T follicular helper cell (primary cell): ENCODE data around the gene MRTFA.
A peak's percentile ranks its signal among the peaks of the same experiment; 100 is the strongest.
"Not testable (repeated sequence)": the region's sequence is repeated elsewhere in the genome, so short reads cannot be mapped to it uniquely, and the experiment has no call there.

ENCODE experiments used
- DNase-seq: peaks from one replicate; pipeline ENCODE4 v3.0.0-alpha.2; 2020; ENCODE audit warnings: low read depth

The MRTFA gene

GRCh38 chr22:40659166-40659565, 22.6 kb upstream of the MRTFA start:
- no peak for DNase-seq

- DNase-seq: not testable (repeated sequence)
Measured at GRCh38 chr22:40656651-40657050, 20.1 kb upstream of the MRTFA start.

GRCh38 chr22:40655941-40656340, 19.4 kb upstream of the MRTFA start:
- DNase-seq: not testable (repeated sequence)

- no peak for DNase-seq
Measured at GRCh38 chr22:40654522-40655167, 18.1 kb upstream of the MRTFA start.

- DNase-seq: no peak
Measured at GRCh38 chr22:40653361-40653760, 16.8 kb upstream of the MRTFA start.

- DNase-seq: peak; percentile 59
Measured at GRCh38 chr22:40651563-40652501, 15.3 kb upstream of the MRTFA start.

GRCh38 chr22:40651057-40651456, 14.5 kb upstream of the MRTFA start:
- no peak for DNase-seq

GRCh38 chr22:40648386-40648785, 11.9 kb upstream of the MRTFA start:
- no peak for DNase-seq

- DNase-seq: no peak
Measured at GRCh38 chr22:40645579-40646197, 9.2 kb upstream of the MRTFA start.

- DNase-seq: no peak
Measured at GRCh38 chr22:40642316-40642715, 5.8 kb upstream of the MRTFA start.

- DNase-seq: no peak
Measured at GRCh38 chr22:40641269-40641668, 4.8 kb upstream of the MRTFA start.

- DNase-seq: no peak
Measured at GRCh38 chr22:40638261-40638660, 1.7 kb upstream of the MRTFA start.

GRCh38 chr22:40637183-40638150, 948 bp upstream of the MRTFA start:
- peak; percentile 23 for DNase-seq

GRCh38 chr22:40635940-40636379, 559 bp downstream of the MRTFA start:
- DNase-seq: peak; percentile 6

- no peak for DNase-seq
Measured at GRCh38 chr22:40635043-40635939, 1.2 kb downstream of the MRTFA start.

- DNase-seq: no peak
Measured at GRCh38 chr22:40634119-40634903, 2.2 kb downstream of the MRTFA start.

GRCh38 chr22:40633036-40633435, 3.5 kb downstream of the MRTFA start:
- DNase-seq: no peak

GRCh38 chr22:40631925-40632324, 4.6 kb downstream of the MRTFA start:
- DNase-seq: no peak

- no peak for DNase-seq
Measured at GRCh38 chr22:40628354-40629042, 8.0 kb downstream of the MRTFA start.
